Measurements from ENCODE around the gene SPHK1. TPM values are rescaled to one million over a fixed set of nuclear protein-coding genes. Genes with fewer than 3 reads are reported as not detected.

Gene SPHK1
- total RNA-seq, 1 donor from 2014 or later = 15.4 TPM

- peaks cover 9% of the 10 kb centered on the region for H3K36me3 Mint-ChIP-seq (ENCODE audit: low read depth, unreplicated experiment)
- H3K9me3 Mint-ChIP-seq (ENCODE audit: unreplicated experiment) = no peaks in the 10 kb centered on the region
- no peak for TF ChIP-seq CTCF (IDR thresholded peaks at IDR 0.05; ENCODE audit: unreplicated experiment)
- H3K27ac Mint-ChIP-seq (ENCODE audit: unreplicated experiment) = no peak overlapping the region
- no peak for DNase-seq (ENCODE audit: low spot score)
- H3K4me3 Mint-ChIP-seq (ENCODE audit: unreplicated experiment) = peak overlapping the region; percentile 99
- peaks cover 20% of the 10 kb centered on the region for H3K4me1 Mint-ChIP-seq (ENCODE audit: unreplicated experiment)
- H3K27me3 Mint-ChIP-seq (ENCODE audit: unreplicated experiment) = peaks cover 15% of the 10 kb centered on the region
Measured at GRCh38 chr17:76351526-76352071, 32.8 kb upstream of the SPHK1 start.

GRCh38 chr17:76353004-76353598 is 31.3 kb upstream of the SPHK1 start:
- Mint-ChIP-seq H3K4me1 (ENCODE audit: unreplicated experiment) (peaks cover 20% of the 10 kb centered on the region), H3K36me3 (ENCODE audit: low read depth, unreplicated experiment) (no peaks in the 10 kb centered on the region), H3K9me3 (ENCODE audit: unreplicated experiment) (no peaks in the 10 kb centered on the region), H3K27me3 (ENCODE audit: unreplicated experiment) (peaks cover 18% of the 10 kb centered on the region), H3K4me3 (ENCODE audit: unreplicated experiment) (peak overlapping the region; percentile 99), H3K27ac (ENCODE audit: unreplicated experiment) (peak overlapping the region; percentile 78)
- TF ChIP-seq CTCF (IDR thresholded peaks at IDR 0.05; ENCODE audit: unreplicated experiment) = no peak
- peak; percentile 38 for DNase-seq (ENCODE audit: low spot score)

- peaks cover 20% of the 10 kb centered on the region for H3K4me1 Mint-ChIP-seq (ENCODE audit: unreplicated experiment)
- DNase-seq (ENCODE audit: low spot score) = peak; percentile 81
- peaks cover 18% of the 10 kb centered on the region for H3K27me3 Mint-ChIP-seq (ENCODE audit: unreplicated experiment)
- TF ChIP-seq CTCF (IDR thresholded peaks at IDR 0.05; ENCODE audit: unreplicated experiment) = no peak
- H3K4me3 Mint-ChIP-seq (ENCODE audit: unreplicated experiment) = peak within 1 kb of the TSS; percentile 99
- no peaks in the 10 kb centered on the region for H3K9me3 Mint-ChIP-seq (ENCODE audit: unreplicated experiment)
- no peaks in the 10 kb centered on the region for H3K36me3 Mint-ChIP-seq (ENCODE audit: low read depth, unreplicated experiment)
- peak within 1 kb of the TSS; percentile 99 for H3K27ac Mint-ChIP-seq (ENCODE audit: unreplicated experiment)
Measured at GRCh38 chr17:76353599-76354316, 30.7 kb upstream of the SPHK1 start, which contains the start of gene PRPSAP1. PRPSAP1 (minus strand) TSS chr17:76353916; CDS start chr17:76353703, 213 bp downstream.

GRCh38 chr17:76354317-76354729 is 30.1 kb upstream of the SPHK1 start:
- no peak for DNase-seq (ENCODE audit: low spot score)
- peak overlapping the region; percentile 98 for H3K4me3 Mint-ChIP-seq (ENCODE audit: unreplicated experiment)
- no peaks in the 10 kb centered on the region for H3K36me3 Mint-ChIP-seq (ENCODE audit: low read depth, unreplicated experiment)
- peak overlapping the region; percentile 99 for H3K27ac Mint-ChIP-seq (ENCODE audit: unreplicated experiment)
- TF ChIP-seq CTCF (IDR thresholded peaks at IDR 0.05; ENCODE audit: unreplicated experiment) = no peak
- H3K9me3 Mint-ChIP-seq (ENCODE audit: unreplicated experiment) = no peaks in the 10 kb centered on the region
- H3K27me3 Mint-ChIP-seq (ENCODE audit: unreplicated experiment) = peaks cover 18% of the 10 kb centered on the region
- H3K4me1 Mint-ChIP-seq (ENCODE audit: unreplicated experiment) = peaks cover 20% of the 10 kb centered on the region

All from endothelial cell (in vitro differentiated cells).